HG03060 (cell line): ENCODE measurements around the gene LGALS7.
"Not testable (repeated sequence)": the region's sequence is repeated elsewhere in the genome, so short reads cannot be mapped to it uniquely, and the experiment has no call there.

Experiments used
- ATAC-seq: cut with Tn5 transposase; IDR thresholded peaks from one replicate; pipeline ENCODE4 v1.9.1; 2021; ENCODE audit warnings: low read depth, moderate number of reproducible peaks; ENCODE audit not compliant: unreplicated experiment

The LGALS7 gene

DNA sequence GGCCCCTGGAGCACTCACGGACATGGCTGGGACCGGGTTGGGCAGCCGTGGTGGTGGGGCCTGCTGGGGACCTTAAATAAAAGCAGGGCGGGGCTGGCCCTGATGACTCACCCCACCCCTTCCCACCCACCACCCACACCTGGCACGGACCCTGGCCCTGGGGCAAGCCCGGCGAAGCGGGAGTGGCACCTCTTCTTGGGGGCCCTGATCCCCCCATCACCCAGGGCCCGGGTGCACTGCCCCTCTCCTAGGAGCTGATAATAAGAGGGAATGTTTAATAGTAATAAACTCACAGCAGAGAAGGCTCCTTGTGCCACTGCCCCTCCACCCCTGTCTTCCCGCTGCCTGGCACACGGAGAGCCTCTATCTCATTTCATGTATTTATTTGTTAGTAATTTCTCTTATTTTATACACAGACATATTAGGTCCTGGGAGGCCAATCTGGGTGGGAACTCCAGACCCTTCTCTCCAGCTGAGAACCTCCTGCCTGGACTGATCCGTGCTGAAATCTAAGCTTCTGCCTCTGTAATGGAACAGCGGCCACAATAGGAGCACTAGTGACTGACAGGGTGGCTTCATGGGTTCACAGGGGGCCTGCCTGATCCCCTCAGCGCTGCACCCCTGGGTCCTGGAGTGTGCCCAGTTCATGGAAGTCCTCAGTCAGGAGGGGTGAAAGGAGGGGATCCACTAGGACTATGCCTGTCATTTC lies at the start of gene LGALS7:
Gene LGALS7 (minus strand): TSS at position 49 of the 709 bp plus-strand sequence. CDS start 25 bp downstream, at position 24.
- ATAC-seq, result no peak

DNA sequence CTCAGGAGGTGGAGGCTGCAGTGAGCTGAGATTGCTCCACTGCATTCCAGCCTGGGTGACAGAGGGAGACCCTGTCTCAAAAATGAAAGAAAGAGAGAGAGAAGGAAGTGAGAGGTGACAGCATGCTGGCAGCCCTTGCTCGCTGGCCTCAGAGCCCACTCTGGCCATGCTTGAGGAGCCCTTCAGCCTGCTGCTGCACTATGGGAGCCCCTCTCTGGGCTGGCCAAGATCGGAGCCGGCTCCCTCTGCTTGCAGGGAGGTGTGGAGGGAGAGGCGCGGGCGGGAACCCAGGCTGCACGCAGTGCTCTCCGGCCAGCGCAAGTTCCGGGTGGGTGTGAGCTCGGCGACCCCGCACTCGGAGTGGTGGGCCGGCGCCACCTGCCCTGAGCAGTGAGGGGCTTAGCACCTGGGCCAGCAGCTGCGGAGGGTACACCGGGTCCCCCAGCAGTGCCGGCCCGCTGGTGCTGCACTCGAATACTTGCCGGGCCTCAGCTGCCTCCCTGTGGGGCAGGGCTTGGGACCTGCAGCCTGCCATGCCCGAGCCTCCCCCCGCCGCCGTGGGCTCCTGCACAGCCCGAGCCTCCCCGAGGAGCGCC lies 48.0 kb upstream of the LGALS7 start:
- not testable (repeated sequence) for ATAC-seq

DNA sequence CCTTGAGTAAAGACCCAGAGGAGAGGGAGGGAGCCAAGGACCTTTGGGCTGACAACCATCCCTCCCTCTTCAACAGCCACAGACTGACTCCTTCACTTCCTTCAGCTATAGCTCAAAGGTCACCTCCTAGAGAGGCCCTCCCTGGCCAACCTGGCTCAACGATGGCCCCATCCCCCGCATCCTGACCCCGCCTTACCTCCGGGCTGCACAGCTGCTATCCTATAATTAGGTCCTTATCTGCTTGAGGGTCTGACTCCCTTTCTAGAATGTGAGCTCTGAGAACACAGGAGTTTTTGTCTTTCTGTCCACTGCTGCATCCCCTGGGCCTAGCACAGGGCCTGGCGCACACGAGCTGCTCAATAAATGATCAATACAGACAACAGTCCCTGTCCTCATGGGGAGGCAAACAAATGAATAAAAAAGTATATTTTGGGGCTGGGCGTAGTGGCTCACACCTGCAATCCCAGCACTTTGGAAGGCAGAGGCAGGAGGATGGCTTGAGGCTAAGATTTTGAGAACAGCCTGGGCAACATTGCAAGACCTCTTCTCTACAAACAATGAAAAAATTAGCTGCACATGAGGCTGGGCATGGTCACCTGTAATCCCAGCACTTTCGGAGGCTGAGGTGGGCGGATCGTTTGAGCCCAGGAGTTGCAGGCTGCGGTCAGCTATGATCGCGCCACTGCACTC lies 46.1 kb upstream of the LGALS7 start:
- ATAC-seq, result no peak

DNA sequence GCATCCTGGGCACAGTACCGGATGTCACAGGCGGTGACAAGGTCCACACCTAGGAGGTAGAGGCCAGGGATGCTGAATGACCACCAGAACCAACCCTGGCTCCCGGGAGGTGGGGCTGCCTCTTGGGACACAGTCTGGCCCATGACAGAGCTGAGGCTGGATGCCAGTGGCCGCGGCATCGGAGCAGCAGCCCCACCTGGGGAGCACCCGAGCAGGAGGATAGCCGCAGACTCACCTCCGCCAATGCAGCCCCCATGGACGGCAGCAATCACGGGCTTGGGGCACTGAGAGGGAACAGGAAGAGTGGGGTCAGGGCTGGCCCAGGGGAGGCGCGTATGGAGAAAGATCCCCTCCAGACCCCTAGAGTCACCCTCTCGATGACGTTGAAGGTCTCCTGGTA lies 43.8 kb upstream of the LGALS7 start:
- no peak for ATAC-seq

DNA sequence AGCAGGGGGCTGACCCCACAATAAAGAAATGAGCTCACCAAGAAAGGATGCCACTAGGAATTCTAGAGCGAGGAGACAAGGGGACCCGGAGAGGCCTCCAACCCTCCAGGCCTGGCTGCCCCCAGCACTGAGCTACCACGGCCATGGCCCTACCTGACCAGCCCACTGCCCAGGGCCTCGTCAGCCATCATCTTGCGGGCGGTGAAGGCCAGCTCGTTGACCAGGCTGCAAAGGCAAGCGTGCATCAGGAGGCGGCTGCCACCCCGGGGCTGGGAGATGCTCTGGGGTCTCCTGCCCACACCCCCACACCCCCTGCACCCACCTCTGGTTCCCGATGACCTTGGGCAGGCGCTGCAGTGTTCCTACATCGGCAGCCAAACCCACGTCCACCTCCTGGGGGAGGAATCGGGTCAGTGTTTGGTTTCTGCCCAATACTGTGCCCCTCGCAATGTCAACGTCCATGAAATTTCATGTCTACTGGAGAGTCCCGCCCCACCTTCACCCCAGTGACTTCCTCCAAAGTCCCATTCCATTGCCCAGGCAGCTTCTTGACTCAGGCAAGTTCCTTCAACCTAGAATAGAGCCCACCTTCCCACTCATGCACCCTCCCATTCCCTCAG lies 42.9 kb upstream of the LGALS7 start:
- ATAC-seq, result no peak

DNA sequence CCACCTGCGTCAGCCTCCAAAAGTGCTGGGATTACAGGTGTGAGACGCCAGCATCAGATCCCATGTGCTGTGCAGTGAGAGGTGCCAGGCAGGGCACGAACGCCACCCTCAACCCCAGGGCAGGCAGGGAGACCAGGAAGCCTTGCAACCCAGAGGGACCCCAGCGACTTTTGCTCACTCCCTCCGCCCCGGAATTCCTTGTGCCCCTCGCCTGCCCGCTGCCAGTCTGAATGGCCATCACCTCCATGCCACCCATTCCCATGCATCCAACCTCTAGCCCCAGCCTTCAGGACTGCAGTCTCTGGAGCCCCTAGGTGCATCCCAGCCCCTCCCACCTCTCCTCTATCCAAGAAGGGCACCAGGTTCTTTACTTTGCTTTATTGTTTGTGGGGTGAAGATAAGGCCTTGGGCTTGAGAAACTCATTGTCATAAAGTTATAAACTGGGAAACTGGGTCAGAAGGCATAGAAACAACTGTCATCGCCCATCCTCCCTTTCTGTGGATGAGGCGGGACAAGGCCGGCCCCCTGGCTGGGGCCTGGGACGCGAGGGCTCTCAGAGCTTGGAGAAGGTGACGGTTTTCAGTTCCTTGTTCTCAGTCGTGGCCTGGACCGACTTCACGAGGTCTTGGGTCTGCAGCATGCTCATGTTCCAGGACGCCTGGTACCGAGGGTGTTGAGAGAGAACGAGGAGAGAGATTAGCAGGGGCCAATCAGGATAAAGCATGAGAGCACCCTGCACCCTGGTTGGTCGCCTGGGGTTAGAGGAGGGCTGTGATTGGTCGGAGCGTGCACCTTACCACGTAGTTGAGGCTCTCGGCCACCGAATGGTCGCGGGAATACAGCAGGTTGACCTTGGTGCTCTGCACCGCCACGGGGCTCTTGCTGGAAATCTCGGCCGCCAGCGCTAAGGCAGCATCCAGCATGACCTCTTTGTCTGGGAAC lies 42.0 kb upstream of the LGALS7 start:
- no peak for ATAC-seq

DNA sequence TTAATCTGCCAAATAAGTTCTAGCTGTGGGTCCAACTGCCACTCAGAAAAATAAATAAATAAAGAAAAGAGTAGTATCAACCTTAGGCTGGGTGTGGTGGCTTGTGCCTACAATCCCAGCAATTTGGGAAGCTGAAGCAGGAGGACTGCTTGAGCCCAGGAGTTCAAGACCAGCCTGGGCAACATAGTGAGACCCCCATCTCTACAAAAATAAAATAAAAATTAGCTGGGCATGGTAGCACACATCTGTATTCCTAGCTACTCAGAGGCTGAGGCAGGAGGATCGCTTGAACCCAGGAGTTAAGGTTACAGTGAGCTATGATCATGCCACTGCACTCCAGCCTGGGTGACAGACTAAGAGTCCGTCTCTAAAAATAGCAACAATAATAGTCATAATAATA lies 40.6 kb upstream of the LGALS7 start:
- not testable (repeated sequence) for ATAC-seq

DNA sequence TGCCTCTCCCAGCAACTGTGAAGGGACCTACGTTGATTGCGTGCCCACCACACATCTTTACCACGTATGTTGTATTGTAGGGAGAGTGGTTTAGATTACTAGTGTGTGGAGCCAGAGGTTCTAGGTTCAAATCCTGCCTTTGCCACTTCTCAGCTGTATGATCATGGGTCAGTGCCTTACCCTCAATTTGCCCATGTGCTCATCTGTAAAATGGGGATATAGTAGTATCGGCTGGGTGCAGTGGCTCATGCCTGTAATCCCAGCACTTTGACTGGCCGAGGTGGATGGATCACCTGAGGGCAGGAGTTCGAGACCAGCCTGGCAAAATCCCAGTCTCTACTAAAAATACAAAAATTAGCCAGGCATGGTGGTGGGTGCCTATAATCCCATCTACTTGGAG lies 40.0 kb upstream of the LGALS7 start:
- ATAC-seq, result no peak

DNA sequence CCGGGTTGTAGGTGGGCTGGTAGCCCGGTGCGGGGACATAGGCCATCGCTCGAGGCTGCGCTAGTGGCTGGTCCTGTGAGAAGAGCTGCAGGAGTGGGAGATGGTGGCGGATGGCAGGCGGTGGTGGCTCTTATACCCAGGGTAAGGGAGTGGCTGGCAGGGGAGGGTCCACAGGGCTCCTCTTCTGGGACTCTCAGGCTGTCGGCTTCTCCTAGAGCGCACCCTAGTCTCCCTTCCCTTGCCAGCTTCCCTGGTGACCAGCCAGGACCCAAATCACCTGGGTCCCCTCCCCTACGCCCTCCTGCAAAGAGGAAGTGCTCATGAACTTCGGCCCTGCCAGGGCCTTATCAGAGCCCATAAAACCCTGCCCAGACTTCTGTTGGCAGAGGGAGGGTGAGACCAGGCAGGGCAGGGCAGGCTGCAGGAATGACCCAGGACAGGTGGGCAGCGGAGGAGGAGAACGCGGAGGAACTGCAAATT lies 39.6 kb upstream of the LGALS7 start, which contains the start of gene LGALS4:
Gene LGALS4 (minus strand): TSS at position 105 of the 480 bp plus-strand sequence. CDS start 59 bp downstream, at position 46.
- ATAC-seq, result no peak

DNA sequence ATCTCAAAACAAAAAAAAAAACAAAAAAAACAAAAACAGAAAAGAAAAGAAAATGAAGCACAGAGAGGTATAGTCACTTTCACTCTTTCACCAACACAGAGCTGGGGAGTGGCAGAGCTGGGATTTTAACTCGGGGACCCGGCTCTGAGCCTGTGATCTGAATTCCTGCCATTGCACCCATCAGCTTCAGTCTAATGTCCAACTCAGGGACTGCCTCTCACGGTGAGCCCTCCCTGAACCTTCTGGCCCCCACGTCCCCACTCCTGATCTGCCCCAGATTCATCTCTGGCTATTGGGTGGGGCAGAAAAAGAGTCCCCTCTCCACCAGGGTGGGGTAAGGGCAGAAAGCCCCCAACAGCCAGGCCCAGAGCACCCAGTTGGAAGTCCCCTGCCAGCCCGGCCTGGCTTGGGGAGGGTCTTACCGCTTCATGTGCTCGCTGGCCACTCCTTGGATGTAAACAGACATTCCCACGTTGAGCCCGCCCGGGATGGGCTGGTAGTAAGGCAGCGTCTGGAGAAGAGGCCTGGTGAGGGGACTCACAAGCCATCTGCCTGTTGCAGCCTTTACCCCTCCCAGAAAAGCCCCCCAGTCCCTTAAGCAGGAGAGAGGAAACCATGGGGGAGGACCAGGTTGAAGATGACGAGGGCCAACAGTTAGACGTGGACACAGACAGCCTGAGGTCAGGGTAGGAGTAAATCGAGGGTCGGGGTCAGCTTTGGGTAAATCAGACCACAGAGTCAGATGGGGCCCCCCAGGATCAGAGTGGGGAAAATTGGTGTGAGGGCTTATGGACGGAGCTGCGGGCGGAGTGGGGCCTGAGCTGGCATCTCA lies 38.9 kb upstream of the LGALS7 start:
- no peak for ATAC-seq

DNA sequence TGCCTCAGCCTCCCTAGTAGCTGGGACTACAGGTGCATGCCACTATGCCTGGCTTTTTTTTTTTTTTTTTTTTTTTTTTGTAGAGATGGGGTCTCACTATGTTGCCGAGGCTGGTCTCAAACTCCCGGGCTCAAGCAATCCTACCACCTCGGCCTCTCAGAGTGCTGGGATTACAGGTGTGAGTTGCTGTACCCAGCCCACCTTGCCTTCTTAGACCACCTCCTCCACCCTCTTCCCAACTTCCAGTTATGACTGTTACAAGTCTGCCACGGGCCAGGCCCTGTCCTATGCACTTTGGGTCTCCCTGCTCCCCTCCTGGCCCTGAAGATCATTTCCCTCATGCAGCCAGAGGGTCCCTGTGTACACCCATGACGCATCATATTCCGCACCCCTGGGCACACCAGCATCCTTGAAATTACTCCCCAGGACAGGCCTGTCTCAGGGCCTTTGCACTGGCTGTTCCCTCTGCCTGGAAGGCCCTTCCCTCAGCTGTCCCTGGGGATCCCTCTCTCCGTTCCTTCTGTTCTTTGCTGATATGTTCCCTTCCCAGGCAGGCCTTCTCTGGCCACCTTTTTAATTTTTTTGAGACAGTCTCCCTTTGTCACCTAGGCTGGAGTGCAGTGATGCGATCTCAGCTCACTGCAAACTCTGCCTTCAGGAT lies 36.4 kb upstream of the LGALS7 start:
- no peak for ATAC-seq

DNA sequence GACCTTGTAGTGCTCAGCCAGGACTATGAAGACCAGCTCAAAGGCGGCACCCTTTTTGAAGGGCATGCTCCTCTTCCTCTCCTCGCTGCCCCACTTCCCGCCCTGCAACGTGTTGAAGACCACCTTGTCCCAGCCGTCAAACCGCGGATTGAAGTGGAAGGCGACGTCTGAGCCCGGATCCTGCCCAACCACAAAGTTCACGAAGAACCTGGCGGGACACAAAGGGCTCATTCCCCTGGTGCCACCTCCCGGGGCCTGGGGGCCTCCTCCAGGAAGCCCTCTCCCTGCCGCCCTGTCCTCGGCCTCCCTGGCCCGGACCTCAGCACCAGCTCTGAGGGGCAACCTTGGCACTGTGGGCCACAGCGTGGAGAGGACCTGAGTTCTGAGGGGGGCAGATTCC lies 35.4 kb upstream of the LGALS7 start:
- no peak for ATAC-seq

DNA sequence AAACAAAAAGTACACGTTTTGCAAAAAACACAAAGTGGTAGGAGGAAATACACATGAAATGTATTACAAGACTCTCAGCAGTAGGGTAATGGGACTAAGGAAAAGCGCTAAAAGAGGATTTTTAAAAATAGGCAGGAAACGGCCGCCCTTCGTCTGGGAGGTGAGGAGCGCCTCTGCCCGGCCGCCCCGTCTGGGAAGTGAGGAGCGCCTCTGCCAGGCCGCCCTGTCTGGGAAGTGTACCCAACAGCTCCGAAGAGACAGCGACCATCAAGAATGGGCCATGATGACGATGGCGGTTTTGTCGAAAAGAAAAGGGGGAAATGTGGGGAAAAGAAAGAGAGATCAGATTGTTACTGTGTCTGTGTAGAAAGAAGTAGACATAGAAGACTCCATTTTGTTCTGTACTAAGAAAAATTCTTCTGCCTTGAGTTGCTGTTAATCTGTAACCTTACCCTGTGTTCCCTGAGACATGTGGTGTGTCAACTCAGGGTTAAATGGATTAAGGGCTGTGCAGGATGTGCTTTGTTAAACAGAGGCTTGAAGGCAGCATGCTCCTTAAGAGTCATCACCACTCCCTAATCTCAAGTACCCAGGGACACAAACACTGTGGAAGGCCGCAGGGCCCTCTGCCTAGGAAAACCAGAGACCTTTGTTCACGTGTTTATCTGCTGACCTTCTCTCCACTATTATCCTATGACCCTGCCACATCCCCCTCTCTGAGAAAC lies 34.2 kb upstream of the LGALS7 start:
- ATAC-seq, result not testable (repeated sequence)

DNA sequence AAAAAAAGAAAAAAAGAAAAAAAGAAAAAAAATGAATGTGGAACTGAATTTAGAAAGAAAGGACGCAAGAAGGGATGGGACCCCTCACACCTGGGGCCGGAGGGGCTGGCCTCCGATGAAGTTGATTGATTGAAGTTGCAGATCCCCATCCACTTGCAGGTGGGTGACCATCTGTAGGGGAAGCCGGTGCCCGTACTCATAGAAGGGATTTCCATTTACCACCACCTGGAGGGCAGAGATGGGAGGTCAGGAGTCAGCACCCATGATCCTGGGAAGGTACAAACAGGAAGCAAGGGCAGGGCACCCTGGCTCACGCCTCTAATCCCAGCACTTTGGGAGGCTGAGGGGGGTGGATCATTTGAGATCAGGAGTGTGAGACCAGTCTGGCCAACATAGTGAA lies 33.1 kb upstream of the LGALS7 start:
- ATAC-seq, result no peak

DNA sequence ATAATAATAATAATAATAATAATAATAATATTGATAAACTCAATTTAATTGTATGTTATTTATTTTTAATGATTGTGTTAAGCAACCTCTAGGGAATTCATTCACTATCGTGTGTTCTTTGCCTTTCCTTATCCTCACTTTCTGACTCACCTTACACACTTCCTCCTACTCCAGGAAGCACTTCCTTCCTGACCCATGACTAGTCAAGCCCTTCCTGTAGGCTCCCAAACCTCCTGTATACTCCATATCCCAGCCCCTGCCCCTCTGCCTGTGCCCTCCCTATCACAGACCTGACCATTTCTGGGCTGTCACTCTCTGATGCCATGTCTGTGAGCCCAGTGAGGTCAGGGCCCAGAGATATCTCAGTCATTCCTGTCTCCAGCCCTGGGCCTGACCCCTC lies 31.9 kb upstream of the LGALS7 start:
- ATAC-seq, result no peak

DNA sequence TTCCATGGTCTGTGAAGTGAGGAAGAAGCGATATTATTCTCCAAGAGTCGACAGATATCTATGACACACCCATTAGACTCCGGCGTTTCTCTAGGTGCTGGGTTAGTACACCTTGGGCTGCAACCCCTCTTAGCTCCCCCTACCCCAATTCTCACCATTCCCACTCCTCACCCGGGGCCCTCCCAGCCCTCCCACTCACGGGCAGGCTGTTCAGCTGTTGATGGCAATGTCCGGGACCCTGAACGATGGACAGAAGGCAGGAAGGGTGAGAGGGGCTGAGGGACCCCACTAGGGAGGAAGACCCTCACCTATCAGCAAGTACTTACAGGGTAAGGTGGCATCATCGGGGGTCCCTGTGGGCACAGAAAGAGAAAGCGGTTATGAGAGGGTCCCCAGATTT lies 30.2 kb upstream of the LGALS7 start:
- ATAC-seq, result no peak

DNA sequence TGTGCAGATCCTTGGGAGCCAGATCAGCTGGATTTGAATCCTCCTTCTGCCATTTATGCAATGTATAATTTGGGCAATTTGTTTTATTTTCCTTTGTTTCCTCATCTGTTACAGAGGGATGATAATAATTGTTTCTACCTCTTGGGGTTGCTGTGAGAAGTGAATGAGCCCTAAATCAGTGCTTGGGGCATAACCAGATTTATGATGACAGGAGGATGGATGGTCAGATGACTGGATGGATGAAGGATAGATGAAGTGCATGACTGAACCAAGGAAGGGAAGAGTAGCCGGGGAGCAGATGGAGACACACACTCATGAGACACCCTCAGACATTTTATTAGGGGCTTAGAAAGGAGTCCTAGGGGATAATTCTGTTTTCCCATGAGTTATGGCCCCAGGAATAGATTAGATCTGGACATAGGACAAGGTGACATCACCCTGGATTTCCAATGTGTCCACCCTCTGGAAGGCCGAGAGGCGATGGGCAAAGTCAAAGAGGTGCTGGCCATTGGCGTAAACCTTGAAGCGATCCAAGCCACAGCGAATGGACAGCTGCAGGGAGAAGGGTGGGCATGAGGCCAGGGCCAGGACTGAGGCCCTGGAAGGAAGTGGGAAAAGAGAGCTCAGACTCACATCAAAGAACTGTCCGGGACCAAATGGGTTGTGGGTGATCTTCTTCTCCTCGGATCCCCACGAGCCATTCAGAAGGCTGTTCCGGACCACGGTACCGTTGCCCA lies 28.2 kb upstream of the LGALS7 start:
- ATAC-seq, result no peak
